ENCODE results near the gene KCTD7. TPM values are rescaled to one million over a fixed set of nuclear protein-coding genes. Genes with fewer than 3 reads are reported as not detected.

Gene KCTD7
- total RNA-seq, 1 donor from 2014 or later: 14.6 TPM

DNA sequence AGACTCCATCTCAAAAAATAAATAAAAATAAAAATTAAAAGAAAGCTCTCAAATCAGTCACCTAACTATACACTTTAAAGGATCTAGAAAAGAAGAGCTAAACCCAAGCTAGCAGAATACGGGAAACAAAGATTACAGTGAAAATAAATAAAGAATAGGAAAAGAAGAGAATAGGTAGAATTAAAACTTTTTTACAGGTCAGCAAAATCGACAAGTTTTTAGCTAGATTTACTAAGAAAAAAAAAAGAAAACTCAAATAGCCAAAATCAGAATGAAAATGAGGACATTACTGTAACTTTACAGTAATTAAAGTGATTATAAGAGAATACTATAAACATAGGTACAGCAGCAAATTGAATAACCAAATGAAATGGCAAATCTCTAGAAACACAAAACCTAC lies 60.4 kb downstream of the KCTD7 start:
- Mint-ChIP-seq H3K36me3 (ENCODE audit: low read depth, unreplicated experiment) (peaks cover 1% of the 10 kb centered on the region), H3K4me3 (ENCODE audit: unreplicated experiment) (no peak overlapping the region), H3K9me3 (ENCODE audit: unreplicated experiment) (no peaks in the 10 kb centered on the region), H3K4me1 (ENCODE audit: unreplicated experiment) (peaks cover 4% of the 10 kb centered on the region), H3K27ac (ENCODE audit: unreplicated experiment) (no peak overlapping the region), H3K27me3 (ENCODE audit: unreplicated experiment) (no peaks in the 10 kb centered on the region)
- TF ChIP-seq CTCF (IDR thresholded peaks at IDR 0.05; ENCODE audit: unreplicated experiment): no peak
- no peak for DNase-seq (ENCODE audit: low spot score)

DNA sequence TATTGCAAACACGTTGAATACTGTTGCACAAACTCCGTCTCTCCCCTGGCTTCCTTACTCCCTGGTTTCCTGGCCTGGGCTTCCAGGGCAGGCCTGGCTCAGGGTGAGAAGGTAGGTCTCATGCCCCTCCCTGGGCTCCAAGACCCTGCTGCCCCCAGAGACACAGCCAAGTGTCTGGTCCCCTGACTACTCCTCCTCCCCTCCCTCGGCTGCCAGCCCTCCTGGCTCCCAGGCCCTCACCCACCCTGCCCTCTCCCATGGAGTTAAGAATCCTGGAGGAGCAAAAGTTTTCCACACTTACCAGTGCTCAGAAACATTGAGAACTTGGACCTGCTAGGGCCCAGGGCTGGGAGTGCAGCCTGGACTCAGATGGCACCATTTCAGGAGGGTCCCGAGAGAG lies 64.7 kb downstream of the KCTD7 start:
- H3K36me3 Mint-ChIP-seq (ENCODE audit: low read depth, unreplicated experiment): peaks cover 11% of the 10 kb centered on the region
- peaks cover 4% of the 10 kb centered on the region for H3K27me3 Mint-ChIP-seq (ENCODE audit: unreplicated experiment)
- no peak overlapping the region for H3K4me3 Mint-ChIP-seq (ENCODE audit: unreplicated experiment)
- no peaks in the 10 kb centered on the region for H3K4me1 Mint-ChIP-seq (ENCODE audit: unreplicated experiment)
- no peaks in the 10 kb centered on the region for H3K9me3 Mint-ChIP-seq (ENCODE audit: unreplicated experiment)
- no peak overlapping the region for H3K27ac Mint-ChIP-seq (ENCODE audit: unreplicated experiment)
- no peak for DNase-seq (ENCODE audit: low spot score)
- no peak for TF ChIP-seq CTCF (IDR thresholded peaks at IDR 0.05; ENCODE audit: unreplicated experiment)

Other genes with a start within 250 kb of the KCTD7 start
- 19.2 TPM for gene RABGEF1, start 111.9 kb downstream of the KCTD7 start, total RNA-seq (ENCODE audit: unreplicated experiment)

Measured in endothelial cell (in vitro differentiated cells).